ENCODE data around the gene WASF3. TPM values are rescaled to one million over a fixed set of nuclear protein-coding genes. Genes with fewer than 3 reads are reported as not detected.

The WASF3 gene
- total RNA-seq, 1 experiment from 2014 or later = 3.4 TPM

DNA sequence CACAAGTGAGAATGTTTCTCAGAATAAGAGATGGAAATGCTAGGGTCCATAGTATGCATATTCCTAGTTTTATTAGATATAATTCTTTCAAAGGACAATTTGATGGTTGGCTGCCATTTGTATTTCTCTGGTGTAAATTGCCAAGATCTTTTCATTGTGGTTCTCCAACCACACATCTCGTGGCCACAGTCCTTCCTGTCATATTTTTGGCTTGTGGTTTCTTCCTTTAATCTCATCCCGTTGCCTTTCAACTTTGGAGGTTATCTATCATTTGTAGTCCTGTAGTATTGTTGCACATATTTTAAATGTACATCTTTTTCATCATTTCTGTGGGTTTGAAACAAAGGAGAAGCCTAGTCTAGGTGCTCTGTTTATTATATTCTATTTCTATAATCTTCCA is 61.2 kb downstream of the WASF3 start (continued):
- TF ChIP-seq ZNF274 (IDR thresholded peaks at IDR 0.05; ENCODE audit: low read depth, low read length) (no peak), EZH2phosphoT487 (IDR thresholded peaks at IDR 0.05; ENCODE audit: borderline replicate concordance) (no peak), ELF1 (IDR thresholded peaks at IDR 0.05; ENCODE audit: borderline replicate concordance, low read depth) (no peak), JUND (IDR thresholded peaks at IDR 0.05) (no peak), SP1 (IDR thresholded peaks at IDR 0.05; ENCODE audit: low read depth) (no peak)
- TF ChIP-seq, protein P1, sequence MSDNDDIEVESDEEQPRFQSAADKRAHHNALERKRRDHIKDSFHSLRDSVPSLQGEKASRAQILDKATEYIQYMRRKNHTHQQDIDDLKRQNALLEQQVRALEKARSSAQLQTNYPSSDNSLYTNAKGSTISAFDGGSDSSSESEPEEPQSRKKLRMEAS (IDR thresholded peaks at IDR 0.05) = no peak

DNA sequence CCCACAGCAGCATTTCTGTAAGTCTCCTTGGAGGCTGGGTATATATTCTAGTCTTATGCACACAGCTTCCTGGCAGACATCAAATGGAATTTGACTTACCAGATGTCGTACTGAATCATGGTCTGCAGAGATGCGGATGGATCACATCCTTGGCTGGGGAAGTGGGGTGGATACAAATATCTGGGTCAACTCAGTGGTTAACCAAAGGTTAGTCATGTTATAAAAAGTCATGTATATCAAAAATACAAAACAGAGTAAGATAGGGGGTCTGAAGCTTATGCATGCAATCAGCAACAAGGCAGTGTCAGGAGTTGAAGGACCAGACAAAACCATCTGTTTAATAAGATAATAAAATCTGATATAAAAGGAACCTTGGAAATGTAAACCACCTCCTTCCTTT is 61.9 kb downstream of the WASF3 start:
- H3K79me2 ChIP-seq (ENCODE audit: insufficient read depth, low read length) = no peaks in the 10 kb centered on the region
- H4K20me1 ChIP-seq (ENCODE audit: insufficient read depth) = no peaks in the 10 kb centered on the region
- peaks cover 6% of the 10 kb centered on the region in 2 experiments; a peak in 2 of 4 replicates for H3K9me3 ChIP-seq (ENCODE audit: control insufficient read depth in 1 of 2, insufficient read depth in 1 of 2, low read depth in 1 of 2, low read length in 2 of 2)
- no peak overlapping the region for H3K27ac ChIP-seq (ENCODE audit: low read depth, low read length)
- H2AFZ ChIP-seq (ENCODE audit: low read depth, low read length, poor library complexity, severe bottlenecking) = no peak overlapping the region
- ChIA-PET POLR2A (no interaction called here), CTCF (no interaction called here), RAD21 (ENCODE audit: low non-redundant PET in 1 of 2, low total read pairs in 2 of 2, uncharacterized antibody in 2 of 2, unreplicated experiment in 2 of 2) (no interaction called here)
- BruUV-seq (replicated peaks) = no TSS peak
- H3K9me2 ChIP-seq (ENCODE audit: insufficient read depth) = no peaks in the 10 kb centered on the region
- H3K9ac ChIP-seq (ENCODE audit: low read length) = no peak overlapping the region
- no peak for DNase-seq (ENCODE audit: low read depth, low spot score)
- no peaks in the 10 kb centered on the region for H3K4me1 ChIP-seq (ENCODE audit: control insufficient read depth in 1 of 2, insufficient read depth in 2 of 2, low read length in 2 of 2)
- TF ChIP-seq, protein P1 (IDR thresholded peaks at IDR 0.05) = no peak
- TF ChIP-seq, protein P2, sequence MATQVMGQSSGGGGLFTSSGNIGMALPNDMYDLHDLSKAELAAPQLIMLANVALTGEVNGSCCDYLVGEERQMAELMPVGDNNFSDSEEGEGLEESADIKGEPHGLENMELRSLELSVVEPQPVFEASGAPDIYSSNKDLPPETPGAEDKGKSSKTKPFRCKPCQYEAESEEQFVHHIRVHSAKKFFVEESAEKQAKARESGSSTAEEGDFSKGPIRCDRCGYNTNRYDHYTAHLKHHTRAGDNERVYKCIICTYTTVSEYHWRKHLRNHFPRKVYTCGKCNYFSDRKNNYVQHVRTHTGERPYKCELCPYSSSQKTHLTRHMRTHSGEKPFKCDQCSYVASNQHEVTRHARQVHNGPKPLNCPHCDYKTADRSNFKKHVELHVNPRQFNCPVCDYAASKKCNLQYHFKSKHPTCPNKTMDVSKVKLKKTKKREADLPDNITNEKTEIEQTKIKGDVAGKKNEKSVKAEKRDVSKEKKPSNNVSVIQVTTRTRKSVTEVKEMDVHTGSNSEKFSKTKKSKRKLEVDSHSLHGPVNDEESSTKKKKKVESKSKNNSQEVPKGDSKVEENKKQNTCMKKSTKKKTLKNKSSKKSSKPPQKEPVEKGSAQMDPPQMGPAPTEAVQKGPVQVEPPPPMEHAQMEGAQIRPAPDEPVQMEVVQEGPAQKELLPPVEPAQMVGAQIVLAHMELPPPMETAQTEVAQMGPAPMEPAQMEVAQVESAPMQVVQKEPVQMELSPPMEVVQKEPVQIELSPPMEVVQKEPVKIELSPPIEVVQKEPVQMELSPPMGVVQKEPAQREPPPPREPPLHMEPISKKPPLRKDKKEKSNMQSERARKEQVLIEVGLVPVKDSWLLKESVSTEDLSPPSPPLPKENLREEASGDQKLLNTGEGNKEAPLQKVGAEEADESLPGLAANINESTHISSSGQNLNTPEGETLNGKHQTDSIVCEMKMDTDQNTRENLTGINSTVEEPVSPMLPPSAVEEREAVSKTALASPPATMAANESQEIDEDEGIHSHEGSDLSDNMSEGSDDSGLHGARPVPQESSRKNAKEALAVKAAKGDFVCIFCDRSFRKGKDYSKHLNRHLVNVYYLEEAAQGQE (IDR thresholded peaks at IDR 0.05; ENCODE audit: low read depth) = no peak
- TF ChIP-seq SIN3A (IDR thresholded peaks at IDR 0.05; ENCODE audit: low read depth) (no peak), ELF1 (IDR thresholded peaks at IDR 0.05; ENCODE audit: borderline replicate concordance, low read depth) (no peak), CBX3 (IDR thresholded peaks at IDR 0.05; ENCODE audit: low read depth) (no peak), EZH2phosphoT487 (IDR thresholded peaks at IDR 0.05; ENCODE audit: borderline replicate concordance) (no peak), RAD21 (IDR thresholded peaks at IDR 0.05; ENCODE audit: low read depth) (no peak), SP1 (IDR thresholded peaks at IDR 0.05; ENCODE audit: low read depth) (no peak), ZNF274 (IDR thresholded peaks at IDR 0.05; ENCODE audit: low read depth, low read length) (no peak), ZFX (IDR thresholded peaks at IDR 0.05) (no peak)
- no peaks in the 10 kb centered on the region for H3K36me3 ChIP-seq (ENCODE audit: control insufficient read depth in 1 of 2, insufficient read depth in 2 of 2, low read length in 2 of 2)
- H3K4me2 ChIP-seq (ENCODE audit: low read length) = no peak overlapping the region
- intact Hi-C loops (cut with micrococcal nuclease) = no loop called here
- H3K4me3 ChIP-seq (replicated peaks in 1 of 2; ENCODE audit: low read depth in 1 of 2, low read length in 2 of 2) = no peak overlapping the region
- ATAC-seq = no peak
- H3K27me3 ChIP-seq (ENCODE audit: insufficient read depth, low read length) = 0 out of 2 replicates have a peak, but pooled peaks cover 3% of the 10 kb centered on the region
